Esophagus muscularis mucosa (tissue), 4 donors: ENCODE data around the gene ZNF469. TPM values are rescaled to one million over a fixed set of nuclear protein-coding genes. Genes with fewer than 3 reads are reported as not detected.

ENCODE experiments used
- DNase-seq: peaks from one replicate; pipeline ENCODE4 v3.0.0-alpha.2; 2017; ENCODE audit errors: extremely low spot score
- H3K27ac ChIP-seq, 4 donors: fragments of 200-600 bp; sonication (generic); replicated peaks in 1 of 4; 1 replicate in 3 of 4; 2 replicates in 1 of 4; pipeline ENCODE4 v1.5.1; 2016 to 2019; ENCODE audit warnings: mild to moderate bottlenecking in 1 of 4
- H3K27me3 ChIP-seq, 4 donors: fragments of 200-600 bp; sonication (generic); one replicate each; pipeline versions ENCODE4 v1.5.1 to v1.6.0; 2016 to 2019
- H3K36me3 ChIP-seq, 4 donors: fragments of 200-600 bp; sonication (generic); one replicate each; pipeline ENCODE4 v1.5.1; 2016 to 2019
- H3K4me1 ChIP-seq, 4 donors: fragments of 200-600 bp; sonication (generic); one replicate each; pipeline ENCODE4 v1.5.1; 2016 to 2019
- H3K4me3 ChIP-seq, 4 donors: fragments of 200-600 bp; sonication (generic); 1 replicate in 2 of 4; 2 replicates in 2 of 4; pipeline ENCODE4 v1.5.1; 2016 to 2019; ENCODE audit warnings: mild to moderate bottlenecking in 4 of 4, moderate library complexity in 1 of 4
- H3K9me3 ChIP-seq, 4 donors: fragments of 200-600 bp; sonication (generic); 1 replicate in 3 of 4; 2 replicates in 1 of 4; pipeline ENCODE4 v1.5.1; 2016 to 2019
- CTCF ChIP-seq, 3 experiments: fragments of 200-600 bp in 2 of 3; fragments of 450-650 bp in 1 of 3; sonication (generic) in 2 of 3; IDR thresholded peaks; one replicate each; pipeline ENCODE4 v1.5.1; 2017 to 2019; ENCODE audit warnings: antibody characterized with exemption in 3 of 3, mild to moderate bottlenecking in 2 of 3, moderate library complexity in 1 of 3
- EP300 ChIP-seq: sonication (generic); formaldehyde crosslinking; IDR thresholded peaks from one replicate; pipeline ENCODE4 v1.6.1; 2017; ENCODE audit warnings: antibody characterized with exemption
- POLR2A ChIP-seq: fragments of 450-650 bp; IDR thresholded peaks from one replicate; pipeline ENCODE4 v1.6.1; 2017; ENCODE audit warnings: antibody characterized with exemption, moderate library complexity, mild to moderate bottlenecking, low read depth
- POLR2AphosphoS5 ChIP-seq, 2 donors: sonication (generic); formaldehyde crosslinking; IDR thresholded peaks; one replicate each; pipeline ENCODE4 v1.6.1; 2017; ENCODE audit warnings: antibody characterized with exemption in 2 of 2
- WGBS: methylation state at CpG from one replicate; pipeline ENCODE4 v1.1.5; 2018; 5-methylcytosine and 5-hydroxymethylcytosine counted together
- intact Hi-C: fragments of 100-400 bp; cut with DNase I; formaldehyde crosslinking; loops from one replicate; pipeline ENCODE4 v1.15.1; 2023
- total RNA-seq, 4 donors: library from RNA; depleted of rRNA; stranded (reverse); fragments of >200 nt; gene quantifications; one replicate each; pipeline versions ENCODE4 v1.1.0 to v1.2.1, GENCODE V29; 2016

Gene ZNF469
- total RNA-seq, 4 donors from 2014 or later = 1.2 to 3.7 (median 2.2) TPM

DNA sequence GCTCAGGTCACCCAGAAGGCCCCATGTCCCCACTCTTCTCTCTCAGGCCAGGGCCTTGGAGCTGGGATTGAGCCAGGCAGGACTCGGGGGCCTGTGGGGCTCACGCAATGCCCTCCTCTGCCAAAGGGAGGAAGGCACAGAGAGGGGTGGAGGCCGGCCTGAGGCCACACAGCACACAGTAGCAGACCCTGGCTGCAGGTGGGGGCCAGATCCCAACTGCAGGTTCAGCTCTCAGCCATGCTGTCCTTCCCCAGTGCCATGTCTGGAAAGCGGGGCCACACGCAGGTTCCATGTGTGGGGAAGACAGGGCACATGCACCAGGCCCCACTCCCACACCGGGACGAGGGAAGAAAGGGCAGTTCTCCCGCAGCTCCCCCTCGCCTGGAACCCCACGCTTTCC is 37.0 kb downstream of the ZNF469 start:
- H3K9me3 ChIP-seq = no peaks in the 10 kb centered on the region
- H3K4me3 ChIP-seq = no peak overlapping the region
- no peak for TF ChIP-seq POLR2AphosphoS5 (IDR thresholded peaks at IDR 0.05)
- H3K36me3 ChIP-seq = no peaks in the 10 kb centered on the region
- 94% methylated on average over 8 of the region's 10 CpGs for WGBS
- intact Hi-C loops = no loop called here
- peaks cover 0 to 7% (median 6%) of the 10 kb centered on the region in 4 donors for H3K4me1 ChIP-seq
- H3K27ac ChIP-seq = no peak overlapping the region
- DNase-seq = no peak
- H3K27me3 ChIP-seq = no peaks in the 10 kb centered on the region

DNA sequence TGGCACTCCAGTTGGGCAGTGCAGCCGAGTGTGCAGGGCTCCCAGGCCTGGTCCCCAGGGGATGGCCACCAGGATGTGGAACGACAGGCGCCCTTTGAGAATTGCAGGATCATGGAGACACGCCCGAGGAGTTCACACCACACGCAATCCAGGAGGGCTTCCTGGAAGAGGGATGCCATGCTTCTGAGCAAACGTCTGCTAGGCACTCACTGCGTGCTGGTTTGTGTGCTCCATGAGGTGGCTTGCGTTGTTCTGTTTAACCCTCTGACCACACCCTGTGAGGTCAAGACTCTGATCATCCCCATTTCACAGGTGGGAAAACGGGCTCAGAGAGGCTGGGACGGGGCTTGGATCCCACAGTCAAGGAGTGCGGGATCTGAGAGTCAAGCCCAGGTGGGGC is 37.7 kb downstream of the ZNF469 start:
- no peak overlapping the region for H3K4me3 ChIP-seq
- intact Hi-C loops = no loop called here
- no peaks in the 10 kb centered on the region for H3K27me3 ChIP-seq
- no peak for DNase-seq
- H3K27ac ChIP-seq = no peak overlapping the region
- WGBS = 89% methylated on average over 12 of the region's 12 CpGs
- H3K36me3 ChIP-seq = no peaks in the 10 kb centered on the region
- peaks cover 0 to 11% (median 10%) of the 10 kb centered on the region in 4 donors for H3K4me1 ChIP-seq
- H3K9me3 ChIP-seq = no peaks in the 10 kb centered on the region
- TF ChIP-seq EP300 = no peak
- no peak for TF ChIP-seq POLR2A
- no peak for TF ChIP-seq POLR2AphosphoS5 (IDR thresholded peaks at IDR 0.05)
- TF ChIP-seq CTCF (IDR thresholded peaks at IDR 0.05) = no peak

- H3K9me3 ChIP-seq = no peaks in the 10 kb centered on the region
- peaks cover 0 to 11% (median 10%) of the 10 kb centered on the region in 4 donors for H3K4me1 ChIP-seq
- intact Hi-C loops = no loop called here
- no peaks in the 10 kb centered on the region for H3K36me3 ChIP-seq
- TF ChIP-seq POLR2A (no peak), EP300 (no peak), CTCF (IDR thresholded peaks at IDR 0.05) (no peak), POLR2AphosphoS5 (IDR thresholded peaks at IDR 0.05) (no peak)
- no peaks in the 10 kb centered on the region for H3K27me3 ChIP-seq
- H3K4me3 ChIP-seq = no peak overlapping the region
- 90% methylated on average over 2 of the region's 14 CpGs for WGBS
- no peak overlapping the region for H3K27ac ChIP-seq
- no peak for DNase-seq
Measured at GRCh38 chr16:88421301-88421700, 38.5 kb downstream of the ZNF469 start.

DNA sequence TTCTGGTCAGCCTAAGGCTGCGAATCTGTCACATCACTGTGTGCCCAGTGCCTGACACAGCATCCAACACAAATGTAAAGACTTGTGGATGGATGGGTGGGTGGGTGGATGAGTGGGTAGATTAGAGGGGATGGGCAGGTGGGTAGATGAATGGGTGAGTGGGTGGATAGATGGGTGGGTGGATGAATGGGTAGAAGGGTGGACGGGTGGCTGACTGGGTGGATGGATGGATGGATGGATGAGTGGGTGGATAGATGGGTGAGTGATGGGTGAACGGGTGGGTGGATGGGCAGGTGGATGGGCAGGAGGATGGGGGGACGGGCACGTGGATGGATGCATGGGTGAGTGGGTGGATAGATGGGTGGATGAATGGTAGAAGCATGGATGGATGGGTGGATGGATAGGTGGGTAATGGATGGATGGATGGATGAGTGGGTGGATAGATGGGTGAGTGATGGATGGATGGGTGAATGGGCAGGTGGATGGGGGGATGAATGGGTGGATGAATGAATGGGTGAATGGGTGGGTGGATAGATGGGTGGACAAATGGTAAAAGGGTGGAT is 39.2 kb downstream of the ZNF469 start:
- peaks cover 0 to 11% (median 10%) of the 10 kb centered on the region in 4 donors for H3K4me1 ChIP-seq
- H3K4me3 ChIP-seq = no peak overlapping the region
- intact Hi-C loops = no loop called here
- H3K9me3 ChIP-seq = no peaks in the 10 kb centered on the region
- H3K27me3 ChIP-seq = no peaks in the 10 kb centered on the region
- 56% methylated on average over 5 of the region's 5 CpGs for WGBS
- H3K36me3 ChIP-seq = no peaks in the 10 kb centered on the region
- no peak for DNase-seq
- TF ChIP-seq EP300 = no peak
- TF ChIP-seq POLR2A = no peak
- no peak for TF ChIP-seq CTCF (IDR thresholded peaks at IDR 0.05)
- no peak for TF ChIP-seq POLR2AphosphoS5 (IDR thresholded peaks at IDR 0.05)
- H3K27ac ChIP-seq = no peak overlapping the region

GRCh38 chr16:88422733-88423447 is 40.1 kb downstream of the ZNF469 start:
- Histone ChIP-seq H3K4me3 (no peak overlapping the region), H3K4me1 (peaks cover 0 to 11% (median 10%) of the 10 kb centered on the region in 4 donors), H3K27ac (no peak overlapping the region), H3K27me3 (no peaks in the 10 kb centered on the region), H3K36me3 (no peaks in the 10 kb centered on the region), H3K9me3 (no peaks in the 10 kb centered on the region)
- DNase-seq = no peak
- WGBS = 54% methylated on average over 3 of the region's 3 CpGs
- TF ChIP-seq POLR2A = no peak
- no peak for TF ChIP-seq CTCF (IDR thresholded peaks at IDR 0.05)
- TF ChIP-seq POLR2AphosphoS5 (IDR thresholded peaks at IDR 0.05) = no peak
- TF ChIP-seq EP300 = no peak
- intact Hi-C loops = no loop called here
